Measurements from ENCODE around the gene DLG1. TPM values are rescaled to one million over a fixed set of nuclear protein-coding genes. Genes with fewer than 3 reads are reported as not detected.
A peak's percentile ranks its signal among the peaks of the same experiment; 100 is the strongest.

Gene DLG1
- total RNA-seq, 4 donors from 2014 or later, result 103 to 150 (median 122) TPM

GRCh38 chr3:197030379-197031314 lies 267.8 kb downstream of the DLG1 start:
- Histone ChIP-seq H3K9me3 (no peaks in the 10 kb centered on the region), H3K36me3 (no peaks in the 10 kb centered on the region), H3K27me3 (peaks cover 0 to 16% (median 0%) of the 10 kb centered on the region in 4 donors), H3K4me3 (no peak overlapping the region), H3K4me1 (peaks cover 13 to 38% (median 15%) of the 10 kb centered on the region in 3 donors), H3K27ac (peak overlapping the region in 3 of 4 donors; percentile 47 to 59 (median 56))
- DNase-seq, result no peak
- intact Hi-C loops (cut with DNase I), result no loop called here
- no peak for TF ChIP-seq CTCF (IDR thresholded peaks at IDR 0.05)
- no peak for TF ChIP-seq POLR2A (IDR thresholded peaks at IDR 0.05)
- 80 to 84% methylated on average over 5 to 22 of the region's 33 CpGs for WGBS, 2 donors

- intact Hi-C loops (cut with DNase I), result no loop called here
Measured at GRCh38 chr3:197029511-197030167, 268.8 kb downstream of the DLG1 start, which contains the start of gene MELTF. TSS of gene MELTF (minus strand) at chr3:197029817. CDS start at chr3:197029702, 115 bp downstream.

GRCh38 chr3:197028728-197029510 lies 269.5 kb downstream of the DLG1 start:
- peaks cover 13 to 38% (median 15%) of the 10 kb centered on the region in 3 donors for H3K4me1 ChIP-seq
- peak overlapping the region; percentile 32 to 68 (median 50) for H3K4me3 ChIP-seq
- H3K27ac ChIP-seq, result peak overlapping the region in 3 of 4 donors; percentile 3 to 66 (median 26)
- H3K36me3 ChIP-seq, result no peaks in the 10 kb centered on the region
- peaks cover 0 to 21% (median 0%) of the 10 kb centered on the region in 4 donors for H3K27me3 ChIP-seq
- no peak for DNase-seq
- H3K9me3 ChIP-seq, result no peaks in the 10 kb centered on the region
- 4% methylated on average over 38 of the region's 67 CpGs; no CpG with 5 or more reads in 1 of the 2 donors for WGBS, 2 donors
- no peak for TF ChIP-seq POLR2A (IDR thresholded peaks at IDR 0.05)
- TF ChIP-seq CTCF (IDR thresholded peaks at IDR 0.05), result no peak
- intact Hi-C loops (cut with DNase I), result no loop called here

More at GRCh38 chr3:197029511-197030167, 268.8 kb downstream of the DLG1 start, which contains the start of gene MELTF:
- no peaks in the 10 kb centered on the region for H3K9me3 ChIP-seq
- peaks cover 0 to 16% (median 0%) of the 10 kb centered on the region in 4 donors for H3K27me3 ChIP-seq
- H3K27ac ChIP-seq, result peak within 1 kb of the TSS; percentile 3 to 66 (median 36)
- WGBS, 2 donors, result 17% methylated on average over 1 of the region's 60 CpGs; no CpG with 5 or more reads in 1 of the 2 donors
- no peak for DNase-seq
- peak within 1 kb of the TSS; percentile 32 to 68 (median 50) for H3K4me3 ChIP-seq
- TF ChIP-seq POLR2A (IDR thresholded peaks at IDR 0.05), result no peak
- peak; percentile 70 to 91 (median 84) for TF ChIP-seq CTCF (IDR thresholded peaks at IDR 0.05)
- peaks cover 13 to 38% (median 15%) of the 10 kb centered on the region in 3 donors for H3K4me1 ChIP-seq
- H3K36me3 ChIP-seq, result no peaks in the 10 kb centered on the region

- no peaks in the 10 kb centered on the region for H3K36me3 ChIP-seq
- peak overlapping the region in 2 of 4 donors; percentile 58 to 68 for H3K4me3 ChIP-seq
- H3K4me1 ChIP-seq, result peaks cover 13 to 44% (median 15%) of the 10 kb centered on the region in 3 donors
- H3K9me3 ChIP-seq, result no peaks in the 10 kb centered on the region
- 34 to 60% methylated on average over 1 to 2 of the region's 22 CpGs for WGBS, 2 donors
- intact Hi-C loops (cut with DNase I), result no loop called here
- H3K27me3 ChIP-seq, result peaks cover 0 to 29% (median 0%) of the 10 kb centered on the region in 4 donors
- TF ChIP-seq CTCF (IDR thresholded peaks at IDR 0.05) (no peak), POLR2A (IDR thresholded peaks at IDR 0.05) (no peak)
- DNase-seq, result no peak
- no peak overlapping the region for H3K27ac ChIP-seq
Measured at GRCh38 chr3:197027896-197028727, 270.3 kb downstream of the DLG1 start.
